ENCODE measurements around the gene KRT5. TPM values are rescaled to one million over a fixed set of nuclear protein-coding genes. Genes with fewer than 3 reads are reported as not detected.
"Not testable (repeated sequence)": the region's sequence is repeated elsewhere in the genome, so short reads cannot be mapped to it uniquely, and the experiment has no call there.

The KRT5 gene
- total RNA-seq, 4 donors from 2014 or later = 7,921 to 12,107 (median 9,375) TPM

GRCh38 chr12:52508211-52508610 lies 12.0 kb downstream of the KRT5 start:
- no peak for DNase-seq
- TF ChIP-seq POLR2A (IDR thresholded peaks at IDR 0.05) (no peak), CTCF (IDR thresholded peaks at IDR 0.05) (no peak)
- Histone ChIP-seq H3K27ac (no peak overlapping the region), H3K27me3 (peaks cover 0 to 11% (median 0%) of the 10 kb centered on the region in 4 donors), H3K4me3 (no peak overlapping the region), H3K36me3 (no peaks in the 10 kb centered on the region), H3K4me1 (peaks cover 0 to 4% (median 0%) of the 10 kb centered on the region in 3 donors), H3K9me3 (peaks cover 0 to 9% (median 5%) of the 10 kb centered on the region in 3 donors)
- 70 to 71% methylated on average over 4 to 5 of the region's 5 CpGs for WGBS, 2 donors
- intact Hi-C loops (cut with DNase I) = no loop called here

GRCh38 chr12:52506858-52507715 lies 13.1 kb downstream of the KRT5 start:
- WGBS, 2 donors = 29 to 32% methylated on average over 4 of the region's 4 CpGs
- TF ChIP-seq CTCF (IDR thresholded peaks at IDR 0.05) (peak in 5 of 6 experiments; percentile 44 to 71 (median 55)), POLR2A (IDR thresholded peaks at IDR 0.05) (no peak)
- intact Hi-C loops (cut with DNase I) = no loop called here

GRCh38 chr12:52502877-52503276 lies 17.3 kb downstream of the KRT5 start:
- Histone ChIP-seq H3K4me1 (peaks cover 0 to 4% (median 0%) of the 10 kb centered on the region in 3 donors), H3K27me3 (no peaks in the 10 kb centered on the region), H3K27ac (no peak overlapping the region), H3K36me3 (no peaks in the 10 kb centered on the region), H3K9me3 (no peaks in the 10 kb centered on the region), H3K4me3 (no peak overlapping the region)
- no peak for TF ChIP-seq POLR2A (IDR thresholded peaks at IDR 0.05)
- TF ChIP-seq CTCF (IDR thresholded peaks at IDR 0.05) = no peak
- DNase-seq = no peak
- intact Hi-C loops (cut with DNase I) = no loop called here
- 78 to 91% methylated on average over 1 of the region's 1 CpG for WGBS, 2 donors

More at GRCh38 chr12:52506858-52507715, 13.1 kb downstream of the KRT5 start:
- H3K9me3 ChIP-seq = peaks cover 0 to 9% (median 5%) of the 10 kb centered on the region in 3 donors
- peaks cover 0 to 8% (median 0%) of the 10 kb centered on the region in 4 donors for H3K27me3 ChIP-seq
- DNase-seq = no peak
- H3K27ac ChIP-seq = no peak overlapping the region
- no peak overlapping the region for H3K4me3 ChIP-seq
- H3K4me1 ChIP-seq = peaks cover 0 to 4% (median 0%) of the 10 kb centered on the region in 3 donors
- H3K36me3 ChIP-seq = no peaks in the 10 kb centered on the region

- Histone ChIP-seq H3K4me1 (peaks cover 2 to 6% (median 2%) of the 10 kb centered on the region in 3 donors), H3K36me3 (no peaks in the 10 kb centered on the region), H3K9me3 (no peaks in the 10 kb centered on the region), H3K27ac (no peak overlapping the region), H3K27me3 (no peaks in the 10 kb centered on the region), H3K4me3 (no peak overlapping the region)
- no peak for DNase-seq
- intact Hi-C loops (cut with DNase I) = no loop called here
- TF ChIP-seq POLR2A (IDR thresholded peaks at IDR 0.05) (no peak), CTCF (IDR thresholded peaks at IDR 0.05) (no peak)
- WGBS, 2 donors = 49 to 66% methylated on average over 7 of the region's 7 CpGs
Observed at GRCh38 chr12:52501490-52501889, 18.7 kb downstream of the KRT5 start.

GRCh38 chr12:52500574-52500973 lies 19.6 kb downstream of the KRT5 start:
- H3K27me3 ChIP-seq; H3K4me3 ChIP-seq; H3K9me3 ChIP-seq; H3K36me3 ChIP-seq; DNase-seq; H3K27ac ChIP-seq; intact Hi-C loops (cut with DNase I): not testable (repeated sequence)
- H3K4me1 ChIP-seq = peaks cover 11 to 15% (median 11%) of the 10 kb centered on the region in 3 donors
- WGBS, 2 donors = 80 to 89% methylated on average over 6 of the region's 6 CpGs
